ENCODE data around the gene PPBP. TPM values are rescaled to one million over a fixed set of nuclear protein-coding genes. Genes with fewer than 3 reads are reported as not detected.
A peak's percentile ranks its signal among the peaks of the same experiment; 100 is the strongest.

Gene PPBP
- total RNA-seq, 2 experiments from 2014 or later, result not detected

GRCh38 chr4:74030285-74030684 lies 42.3 kb upstream of the PPBP start:
- H3K4me3 Mint-ChIP-seq, result no peak overlapping the region
- no peak overlapping the region for H3K27ac Mint-ChIP-seq
- DNase-seq, result no peak
- intact Hi-C loops (cut with micrococcal nuclease), result no loop called here
- ATAC-seq, result no peak
- H3K36me3 Mint-ChIP-seq (ENCODE audit: low read depth), result no peaks in the 10 kb centered on the region
- ChIA-PET CTCF (no interaction called here), POLR2A (no interaction called here)
- peaks cover 3% of the 10 kb centered on the region for H3K27me3 Mint-ChIP-seq
- no peak for TF ChIP-seq CTCF (IDR thresholded peaks at IDR 0.05)
- no peaks in the 10 kb centered on the region for H3K4me1 Mint-ChIP-seq (ENCODE audit: low read depth)
- H3K9me3 Mint-ChIP-seq, result peaks cover 3% of the 10 kb centered on the region

- ATAC-seq, result no peak
- no peak for TF ChIP-seq CTCF (IDR thresholded peaks at IDR 0.05)
- Mint-ChIP-seq H3K4me1 (ENCODE audit: low read depth) (no peaks in the 10 kb centered on the region), H3K36me3 (ENCODE audit: low read depth) (no peaks in the 10 kb centered on the region), H3K27me3 (peaks cover 3% of the 10 kb centered on the region), H3K4me3 (no peak overlapping the region), H3K27ac (no peak overlapping the region), H3K9me3 (peaks cover 3% of the 10 kb centered on the region)
- POLR2A ChIA-PET, result interaction anchor here (0.6 kb wide), 1 partner anchor 389 kb away, joined by 3 read pairs; no protein-coding TSS in a partner anchor
- CTCF ChIA-PET, result no interaction called here
- intact Hi-C loops (cut with micrococcal nuclease), result no loop called here
- DNase-seq, result no peak
These were observed 40.5 kb upstream of the PPBP start for GRCh38 chr4:74028504-74028903.

- no peak overlapping the region for H3K27ac Mint-ChIP-seq
- H3K36me3 Mint-ChIP-seq (ENCODE audit: low read depth), result no peaks in the 10 kb centered on the region
- CTCF ChIA-PET, result no interaction called here
- no peak overlapping the region for H3K4me3 Mint-ChIP-seq
- peaks cover 2% of the 10 kb centered on the region for H3K4me1 Mint-ChIP-seq (ENCODE audit: low read depth)
- no peaks in the 10 kb centered on the region for H3K27me3 Mint-ChIP-seq
- POLR2A ChIA-PET, result no interaction called here
- ATAC-seq (no peak), DNase-seq (no peak)
- intact Hi-C loops (cut with micrococcal nuclease), result no loop called here
- TF ChIP-seq CTCF (IDR thresholded peaks at IDR 0.05), result no peak
- H3K9me3 Mint-ChIP-seq, result peaks cover 3% of the 10 kb centered on the region
These were observed 35.7 kb upstream of the PPBP start for GRCh38 chr4:74023709-74024108.

- DNase-seq (no peak), ATAC-seq (no peak)
- ChIA-PET POLR2A (no interaction called here), CTCF (no interaction called here)
- Mint-ChIP-seq H3K4me1 (ENCODE audit: low read depth) (peaks cover 9% of the 10 kb centered on the region), H3K36me3 (ENCODE audit: low read depth) (no peaks in the 10 kb centered on the region), H3K4me3 (no peak overlapping the region), H3K9me3 (no peaks in the 10 kb centered on the region), H3K27me3 (no peaks in the 10 kb centered on the region), H3K27ac (no peak overlapping the region)
- TF ChIP-seq CTCF (IDR thresholded peaks at IDR 0.05), result no peak
- intact Hi-C loops (cut with micrococcal nuclease), result no loop called here
These were observed 33.6 kb upstream of the PPBP start for GRCh38 chr4:74021601-74022000.

- Mint-ChIP-seq H3K9me3 (no peaks in the 10 kb centered on the region), H3K27me3 (no peaks in the 10 kb centered on the region), H3K36me3 (ENCODE audit: low read depth) (no peaks in the 10 kb centered on the region), H3K4me3 (no peak overlapping the region), H3K27ac (no peak overlapping the region), H3K4me1 (ENCODE audit: low read depth) (peaks cover 15% of the 10 kb centered on the region)
- POLR2A ChIA-PET, result no interaction called here
- intact Hi-C loops (cut with micrococcal nuclease), result no loop called here
- no peak for TF ChIP-seq CTCF (IDR thresholded peaks at IDR 0.05)
- ATAC-seq, result peak; percentile 58
- peak; percentile 14 for DNase-seq
- CTCF ChIA-PET, result no interaction called here
These were observed 30.8 kb upstream of the PPBP start for GRCh38 chr4:74018771-74019170.
